HEK293 (cell line): ENCODE measurements around the gene SRRD.

ENCODE experiments used
- EGR2 ChIP-seq: fragments of 450-650 bp; formaldehyde crosslinking; IDR thresholded peaks from 2 replicates; pipeline ENCODE4 v1.5.1; 2016; ENCODE audit warnings: low read depth, missing biosample characterization, missing genetic modification characterization
- HOXA7 ChIP-seq: sonication (generic); formaldehyde crosslinking; IDR thresholded peaks from 2 replicates; pipeline ENCODE4 v1.8.1; 2022; ENCODE audit warnings: missing genetic modification reagents, borderline replicate concordance
- HOXC10 ChIP-seq: sonication (generic); formaldehyde crosslinking; IDR thresholded peaks from 2 replicates; pipeline ENCODE4 v1.8.1; 2023; ENCODE audit warnings: mild to moderate bottlenecking, missing genetic modification reagents
- OVOL3 ChIP-seq: fragments of 450-650 bp; formaldehyde crosslinking; IDR thresholded peaks from 2 replicates; pipeline ENCODE4 v1.5.1; 2016; ENCODE audit warnings: missing biosample characterization, missing genetic modification characterization
- WT1 ChIP-seq: fragments of 450-650 bp; formaldehyde crosslinking; IDR thresholded peaks from 2 replicates; pipeline ENCODE4 v1.5.1; 2016; ENCODE audit warnings: missing biosample characterization, missing genetic modification characterization
- ZBTB20 ChIP-seq: fragments of 450-650 bp; formaldehyde crosslinking; IDR thresholded peaks from 2 replicates; pipeline ENCODE4 v1.5.1; 2016; ENCODE audit warnings: missing biosample characterization, missing genetic modification characterization
- ZNF133 ChIP-seq: fragments of 450-650 bp; formaldehyde crosslinking; IDR thresholded peaks from 2 replicates; pipeline ENCODE4 v1.5.1; 2016; ENCODE audit warnings: missing biosample characterization, missing genetic modification characterization
- ZNF138 ChIP-seq: fragments of 450-650 bp; formaldehyde crosslinking; IDR thresholded peaks from 2 replicates; pipeline ENCODE4 v1.5.1; 2016; ENCODE audit warnings: missing biosample characterization, missing genetic modification characterization, borderline replicate concordance
- ZNF140 ChIP-seq: fragments of 450-650 bp; formaldehyde crosslinking; IDR thresholded peaks from 2 replicates; pipeline ENCODE4 v1.5.1; 2016; ENCODE audit warnings: missing biosample characterization, missing genetic modification characterization
- ZNF155 ChIP-seq: fragments of 450-650 bp; formaldehyde crosslinking; IDR thresholded peaks from 2 replicates; pipeline ENCODE4 v1.5.1; 2016; ENCODE audit warnings: missing biosample characterization, missing genetic modification characterization
- ZNF16 ChIP-seq: fragments of 450-650 bp; formaldehyde crosslinking; IDR thresholded peaks from 2 replicates; pipeline ENCODE4 v1.5.1; 2016; ENCODE audit warnings: low read depth, missing biosample characterization, missing genetic modification characterization
- ZNF19 ChIP-seq: fragments of 450-650 bp; formaldehyde crosslinking; IDR thresholded peaks from 2 replicates; pipeline ENCODE4; 2016; ENCODE audit warnings: missing biosample characterization, missing genetic modification characterization, low read depth
- ZNF341 ChIP-seq: fragments of 450-650 bp; formaldehyde crosslinking; IDR thresholded peaks from 2 replicates; pipeline ENCODE4; 2016; ENCODE audit warnings: low read depth, missing biosample characterization, missing genetic modification characterization
- ZNF37A ChIP-seq: fragments of 450-650 bp; IDR thresholded peaks from 2 replicates; pipeline ENCODE4 v1.5.1; 2018; ENCODE audit warnings: missing biosample characterization, missing genetic modification characterization
- ZNF404 ChIP-seq: fragments of 450-650 bp; formaldehyde crosslinking; IDR thresholded peaks from 2 replicates; pipeline ENCODE4 v1.5.1; 2017; ENCODE audit warnings: missing biosample characterization, missing genetic modification characterization
- ZNF426 ChIP-seq: fragments of 450-650 bp; formaldehyde crosslinking; IDR thresholded peaks from 2 replicates; pipeline ENCODE4 v1.5.1; 2017; ENCODE audit warnings: missing biosample characterization, missing genetic modification characterization, mild to moderate bottlenecking, inconsistent platforms, moderate library complexity
- ZNF473 ChIP-seq: fragments of 450-650 bp; formaldehyde crosslinking; IDR thresholded peaks from 2 replicates; pipeline ENCODE4 v1.5.1; 2017; ENCODE audit warnings: missing biosample characterization, missing genetic modification characterization
- ZNF560 ChIP-seq: fragments of 450-650 bp; formaldehyde crosslinking; IDR thresholded peaks from 2 replicates; pipeline ENCODE4 v1.5.1; 2017; ENCODE audit warnings: missing biosample characterization, missing genetic modification characterization, borderline replicate concordance
- ZNF596 ChIP-seq: fragments of 450-650 bp; IDR thresholded peaks from 2 replicates; pipeline ENCODE4 v1.5.0; 2018; ENCODE audit warnings: missing biosample characterization, mild to moderate bottlenecking, missing genetic modification characterization, moderate library complexity
- ZSCAN23 ChIP-seq: fragments of 450-650 bp; formaldehyde crosslinking; IDR thresholded peaks from 2 replicates; pipeline ENCODE4 v1.5.1; 2016; ENCODE audit warnings: missing biosample characterization, missing genetic modification characterization
- TF ChIP-seq, protein P1 (sequence below): fragments of 450-650 bp; formaldehyde crosslinking; conservative IDR thresholded peaks from 2 replicates; pipeline ENCODE4 v1.5.1; 2016; ENCODE audit warnings: low read depth, missing biosample characterization, missing genetic modification characterization
- TF ChIP-seq, protein P2 (sequence below): fragments of 450-650 bp; formaldehyde crosslinking; IDR thresholded peaks from 2 replicates; pipeline ENCODE4; 2016; ENCODE audit warnings: missing biosample characterization, missing genetic modification characterization
- TF ChIP-seq, protein P3 (sequence below): fragments of 450-650 bp; formaldehyde crosslinking; IDR thresholded peaks from 2 replicates; pipeline ENCODE4 v1.5.1; 2016; ENCODE audit warnings: missing biosample characterization, missing genetic modification characterization
- TF ChIP-seq, protein P4 (sequence below): fragments of 450-650 bp; formaldehyde crosslinking; IDR thresholded peaks from 2 replicates; pipeline ENCODE4 v1.5.1; 2016; ENCODE audit warnings: missing biosample characterization, missing genetic modification characterization, borderline replicate concordance
- TF ChIP-seq, protein P5 (sequence below): fragments of 450-650 bp; IDR thresholded peaks from 2 replicates; pipeline ENCODE4 v1.5.1; 2018; ENCODE audit warnings: missing biosample characterization, missing genetic modification characterization
- TF ChIP-seq, protein P6 (sequence below): fragments of 450-650 bp; formaldehyde crosslinking; IDR thresholded peaks from 2 replicates; pipeline ENCODE4 v1.5.1; 2016; ENCODE audit warnings: missing biosample characterization, missing genetic modification characterization

The SRRD gene

DNA sequence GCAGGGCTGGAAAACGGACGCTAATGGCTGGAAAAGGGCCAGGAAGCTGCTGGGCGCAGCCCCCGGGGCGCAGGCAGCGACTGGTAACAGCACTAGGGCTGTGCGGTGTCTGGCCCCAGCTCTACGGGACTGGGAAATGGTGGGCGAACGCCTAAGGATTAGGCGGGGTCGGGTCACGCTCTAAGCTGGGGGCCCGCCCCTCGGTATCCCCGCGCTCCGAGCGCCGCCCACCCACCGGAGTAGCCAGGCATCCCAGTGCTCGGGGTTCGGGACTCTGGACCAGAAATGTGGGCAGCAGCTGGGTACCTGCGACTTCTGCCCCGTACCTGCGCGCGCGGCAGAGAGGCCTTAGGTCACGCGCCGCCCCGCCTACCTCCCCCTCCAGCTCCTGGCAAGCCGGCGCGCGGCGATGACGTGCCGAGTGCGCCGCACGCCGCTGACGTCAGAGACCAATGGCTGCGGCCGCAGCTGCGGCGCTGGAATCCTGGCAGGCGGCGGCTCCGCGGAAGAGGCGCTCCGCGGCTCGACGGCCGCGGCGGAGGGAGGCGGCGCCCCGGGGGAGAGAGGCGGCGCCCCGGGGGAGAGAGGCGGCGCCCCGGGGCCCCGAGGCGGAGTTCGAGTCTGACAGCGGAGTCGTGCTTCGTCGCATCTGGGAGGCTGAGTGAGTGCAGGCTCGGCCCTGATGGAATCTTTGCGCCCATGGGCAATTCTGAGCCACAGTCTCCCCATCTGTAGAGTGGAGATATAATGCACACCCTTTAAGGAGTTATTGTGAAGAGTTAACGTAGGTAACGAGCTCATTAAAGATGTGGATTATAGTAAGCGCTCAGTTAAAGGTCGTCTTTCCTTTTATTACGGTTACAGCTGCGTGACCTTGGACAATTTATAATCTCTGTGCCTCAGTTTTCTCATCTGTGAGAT lies at the start of gene SRRD, which contains the start of gene HPS4 (continued):
- TF ChIP-seq, protein P1, sequence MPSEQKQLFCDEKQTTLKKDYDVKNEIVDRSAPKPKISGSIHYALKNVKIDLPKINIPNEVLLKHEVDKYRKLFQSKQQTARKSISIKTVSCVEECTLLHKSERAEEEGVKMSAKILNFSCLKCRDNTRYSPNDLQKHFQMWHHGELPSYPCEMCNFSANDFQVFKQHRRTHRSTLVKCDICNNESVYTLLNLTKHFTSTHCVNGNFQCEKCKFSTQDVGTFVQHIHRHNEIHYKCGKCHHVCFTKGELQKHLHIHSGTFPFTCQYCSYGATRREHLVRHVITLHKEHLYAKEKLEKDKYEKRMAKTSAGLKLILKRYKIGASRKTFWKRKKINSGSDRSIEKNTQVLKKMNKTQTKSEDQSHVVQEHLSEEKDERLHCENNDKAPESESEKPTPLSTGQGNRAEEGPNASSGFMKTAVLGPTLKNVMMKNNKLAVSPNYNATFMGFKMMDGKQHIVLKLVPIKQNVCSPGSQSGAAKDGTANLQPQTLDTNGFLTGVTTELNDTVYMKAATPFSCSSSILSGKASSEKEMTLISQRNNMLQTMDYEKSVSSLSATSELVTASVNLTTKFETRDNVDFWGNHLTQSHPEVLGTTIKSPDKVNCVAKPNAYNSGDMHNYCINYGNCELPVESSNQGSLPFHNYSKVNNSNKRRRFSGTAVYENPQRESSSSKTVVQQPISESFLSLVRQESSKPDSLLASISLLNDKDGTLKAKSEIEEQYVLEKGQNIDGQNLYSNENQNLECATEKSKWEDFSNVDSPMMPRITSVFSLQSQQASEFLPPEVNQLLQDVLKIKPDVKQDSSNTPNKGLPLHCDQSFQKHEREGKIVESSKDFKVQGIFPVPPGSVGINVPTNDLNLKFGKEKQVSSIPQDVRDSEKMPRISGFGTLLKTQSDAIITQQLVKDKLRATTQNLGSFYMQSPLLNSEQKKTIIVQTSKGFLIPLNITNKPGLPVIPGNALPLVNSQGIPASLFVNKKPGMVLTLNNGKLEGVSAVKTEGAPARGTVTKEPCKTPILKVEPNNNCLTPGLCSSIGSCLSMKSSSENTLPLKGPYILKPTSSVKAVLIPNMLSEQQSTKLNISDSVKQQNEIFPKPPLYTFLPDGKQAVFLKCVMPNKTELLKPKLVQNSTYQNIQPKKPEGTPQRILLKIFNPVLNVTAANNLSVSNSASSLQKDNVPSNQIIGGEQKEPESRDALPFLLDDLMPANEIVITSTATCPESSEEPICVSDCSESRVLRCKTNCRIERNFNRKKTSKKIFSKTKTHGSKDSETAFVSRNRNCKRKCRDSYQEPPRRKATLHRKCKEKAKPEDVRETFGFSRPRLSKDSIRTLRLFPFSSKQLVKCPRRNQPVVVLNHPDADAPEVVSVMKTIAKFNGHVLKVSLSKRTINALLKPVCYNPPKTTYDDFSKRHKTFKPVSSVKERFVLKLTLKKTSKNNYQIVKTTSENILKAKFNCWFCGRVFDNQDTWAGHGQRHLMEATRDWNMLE (tag by site-specific recombination): no peak
- TF ChIP-seq ZSCAN23 (tag by site-specific recombination): no peak
- TF ChIP-seq WT1 (tag by site-specific recombination): peak; percentile 37; the same call in 1 of the 2 replicates
- TF ChIP-seq, protein P2, sequence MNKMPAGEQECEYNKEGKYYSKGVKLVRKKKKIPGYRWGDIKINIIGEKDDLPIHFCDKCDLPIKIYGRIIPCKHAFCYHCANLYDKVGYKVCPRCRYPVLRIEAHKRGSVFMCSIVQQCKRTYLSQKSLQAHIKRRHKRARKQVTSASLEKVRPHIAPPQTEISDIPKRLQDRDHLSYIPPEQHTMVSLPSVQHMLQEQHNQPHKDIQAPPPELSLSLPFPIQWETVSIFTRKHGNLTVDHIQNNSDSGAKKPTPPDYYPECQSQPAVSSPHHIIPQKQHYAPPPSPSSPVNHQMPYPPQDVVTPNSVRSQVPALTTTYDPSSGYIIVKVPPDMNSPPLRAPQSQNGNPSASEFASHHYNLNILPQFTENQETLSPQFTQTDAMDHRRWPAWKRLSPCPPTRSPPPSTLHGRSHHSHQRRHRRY (tag by site-specific recombination): no peak
- TF ChIP-seq ZNF140 (tag by site-specific recombination): no peak
- no peak for TF ChIP-seq ZNF19 (tag by site-specific recombination)
- no peak for TF ChIP-seq ZNF37A (tag by site-specific recombination)
- no peak for TF ChIP-seq ZNF155
- no peak for TF ChIP-seq ZNF404 (tag by site-specific recombination)
- TF ChIP-seq ZNF426: no peak
- TF ChIP-seq, protein P3, sequence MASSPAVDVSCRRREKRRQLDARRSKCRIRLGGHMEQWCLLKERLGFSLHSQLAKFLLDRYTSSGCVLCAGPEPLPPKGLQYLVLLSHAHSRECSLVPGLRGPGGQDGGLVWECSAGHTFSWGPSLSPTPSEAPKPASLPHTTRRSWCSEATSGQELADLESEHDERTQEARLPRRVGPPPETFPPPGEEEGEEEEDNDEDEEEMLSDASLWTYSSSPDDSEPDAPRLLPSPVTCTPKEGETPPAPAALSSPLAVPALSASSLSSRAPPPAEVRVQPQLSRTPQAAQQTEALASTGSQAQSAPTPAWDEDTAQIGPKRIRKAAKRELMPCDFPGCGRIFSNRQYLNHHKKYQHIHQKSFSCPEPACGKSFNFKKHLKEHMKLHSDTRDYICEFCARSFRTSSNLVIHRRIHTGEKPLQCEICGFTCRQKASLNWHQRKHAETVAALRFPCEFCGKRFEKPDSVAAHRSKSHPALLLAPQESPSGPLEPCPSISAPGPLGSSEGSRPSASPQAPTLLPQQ (tag by site-specific recombination): peak; percentile 39; the same call in 1 of the 2 replicates
- TF ChIP-seq ZNF133 (tag by site-specific recombination): no peak
- TF ChIP-seq ZNF16 (tag by site-specific recombination): no peak
- TF ChIP-seq HOXC10 (CRISPR knock-in tag): 0 out of 2 replicates have a peak, but pooled peaks have one; percentile 20
- TF ChIP-seq, protein P4, sequence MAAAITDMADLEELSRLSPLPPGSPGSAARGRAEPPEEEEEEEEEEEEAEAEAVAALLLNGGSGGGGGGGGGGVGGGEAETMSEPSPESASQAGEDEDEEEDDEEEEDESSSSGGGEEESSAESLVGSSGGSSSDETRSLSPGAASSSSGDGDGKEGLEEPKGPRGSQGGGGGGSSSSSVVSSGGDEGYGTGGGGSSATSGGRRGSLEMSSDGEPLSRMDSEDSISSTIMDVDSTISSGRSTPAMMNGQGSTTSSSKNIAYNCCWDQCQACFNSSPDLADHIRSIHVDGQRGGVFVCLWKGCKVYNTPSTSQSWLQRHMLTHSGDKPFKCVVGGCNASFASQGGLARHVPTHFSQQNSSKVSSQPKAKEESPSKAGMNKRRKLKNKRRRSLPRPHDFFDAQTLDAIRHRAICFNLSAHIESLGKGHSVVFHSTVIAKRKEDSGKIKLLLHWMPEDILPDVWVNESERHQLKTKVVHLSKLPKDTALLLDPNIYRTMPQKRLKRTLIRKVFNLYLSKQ (tag by site-specific recombination): no peak
- TF ChIP-seq ZNF341: peak; percentile 92
- TF ChIP-seq EGR2: peak; percentile 93
- no peak for TF ChIP-seq ZNF560 (tag by site-specific recombination)
- no peak for TF ChIP-seq HOXA7
- peak; percentile 78; the same call in 1 of the 2 replicates for TF ChIP-seq ZBTB20 (tag by site-specific recombination)
- no peak for TF ChIP-seq ZNF596
- TF ChIP-seq ZNF473 (tag by site-specific recombination): no peak
- TF ChIP-seq, protein P5, sequence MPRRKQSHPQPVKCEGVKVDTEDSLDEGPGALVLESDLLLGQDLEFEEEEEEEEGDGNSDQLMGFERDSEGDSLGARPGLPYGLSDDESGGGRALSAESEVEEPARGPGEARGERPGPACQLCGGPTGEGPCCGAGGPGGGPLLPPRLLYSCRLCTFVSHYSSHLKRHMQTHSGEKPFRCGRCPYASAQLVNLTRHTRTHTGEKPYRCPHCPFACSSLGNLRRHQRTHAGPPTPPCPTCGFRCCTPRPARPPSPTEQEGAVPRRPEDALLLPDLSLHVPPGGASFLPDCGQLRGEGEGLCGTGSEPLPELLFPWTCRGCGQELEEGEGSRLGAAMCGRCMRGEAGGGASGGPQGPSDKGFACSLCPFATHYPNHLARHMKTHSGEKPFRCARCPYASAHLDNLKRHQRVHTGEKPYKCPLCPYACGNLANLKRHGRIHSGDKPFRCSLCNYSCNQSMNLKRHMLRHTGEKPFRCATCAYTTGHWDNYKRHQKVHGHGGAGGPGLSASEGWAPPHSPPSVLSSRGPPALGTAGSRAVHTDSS (tag by site-specific recombination): no peak
- TF ChIP-seq, protein P6, sequence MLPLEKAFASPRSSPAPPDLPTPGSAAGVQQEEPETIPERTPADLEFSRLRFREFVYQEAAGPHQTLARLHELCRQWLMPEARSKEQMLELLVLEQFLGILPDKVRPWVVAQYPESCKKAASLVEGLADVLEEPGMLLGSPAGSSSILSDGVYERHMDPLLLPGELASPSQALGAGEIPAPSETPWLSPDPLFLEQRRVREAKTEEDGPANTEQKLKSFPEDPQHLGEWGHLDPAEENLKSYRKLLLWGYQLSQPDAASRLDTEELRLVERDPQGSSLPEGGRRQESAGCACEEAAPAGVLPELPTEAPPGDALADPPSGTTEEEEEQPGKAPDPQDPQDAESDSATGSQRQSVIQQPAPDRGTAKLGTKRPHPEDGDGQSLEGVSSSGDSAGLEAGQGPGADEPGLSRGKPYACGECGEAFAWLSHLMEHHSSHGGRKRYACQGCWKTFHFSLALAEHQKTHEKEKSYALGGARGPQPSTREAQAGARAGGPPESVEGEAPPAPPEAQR (tag by site-specific recombination): no peak; the same call in 1 of the 2 replicates
- no peak for TF ChIP-seq ZNF138 (tag by site-specific recombination)
- no peak for TF ChIP-seq OVOL3 (tag by site-specific recombination)
